DND-41 (cell line): ENCODE data around the gene SFXN4.

Experiments
- ATAC-seq: fragments of 200-7000 bp; cut with Tn5 transposase; 3 replicates; pipeline ENCODE4 v1.9.1; 2021; ENCODE audit warnings: low read depth; ENCODE audit not compliant: insufficient read depth
- DNase-seq: peaks from one replicate; pipeline ENCODE4 v3.0.0-alpha.2; 2020
- H2AFZ ChIP-seq: 2 replicates; pipeline ENCODE4 v1.6.0; 2012; ENCODE audit warnings: low read depth, low read length
- H3K27ac ChIP-seq: 2 replicates; pipeline ENCODE4 v1.5.1; 2012; ENCODE audit warnings: low read length, inconsistent platforms
- H3K27me3 ChIP-seq: fragments of 200-600 bp; sonication (generic); 2 replicates; pipeline ENCODE4 v1.6.0; 2012; ENCODE audit warnings: low read length, mild to moderate bottlenecking, inconsistent platforms; ENCODE audit not compliant: insufficient read depth, poor library complexity
- H3K36me3 ChIP-seq: 2 replicates; pipeline ENCODE4 v1.5.1; 2012; ENCODE audit warnings: low read length, inconsistent platforms; ENCODE audit not compliant: insufficient read depth
- H3K4me1 ChIP-seq: 2 replicates; pipeline ENCODE4 v1.5.1; 2012; ENCODE audit warnings: mild to moderate bottlenecking, low read length; ENCODE audit not compliant: insufficient read depth
- H3K4me2 ChIP-seq: 2 replicates; pipeline ENCODE4 v1.6.0; 2012; ENCODE audit warnings: mild to moderate bottlenecking, moderate library complexity, low read length, inconsistent platforms; ENCODE audit not compliant: insufficient read depth
- H3K4me3 ChIP-seq, 2 experiments: fragments of 200-600 bp in 1 of 2; shearing (Covaris generic) in 1 of 2; 2 replicates each; pipeline ENCODE4 v1.5.1; 2012 to 2016; ENCODE audit warnings: inconsistent platforms in 2 of 2, low read length in 2 of 2, mild to moderate bottlenecking in 2 of 2, low read depth in 1 of 2, moderate library complexity in 1 of 2
- H3K79me2 ChIP-seq: 2 replicates; pipeline ENCODE4 v1.6.0; 2012; ENCODE audit warnings: low read length, inconsistent platforms; ENCODE audit not compliant: insufficient read depth
- H3K9ac ChIP-seq: 2 replicates; pipeline ENCODE4 v1.6.0; 2012; ENCODE audit warnings: low read depth, mild to moderate bottlenecking, inconsistent platforms, low read length, moderate library complexity
- H3K9me3 ChIP-seq: 2 replicates; pipeline ENCODE4 v1.5.1; 2012; ENCODE audit warnings: low read length, moderate library complexity, mild to moderate bottlenecking, inconsistent platforms; ENCODE audit not compliant: insufficient read depth, severe bottlenecking
- H4K20me1 ChIP-seq: 2 replicates; pipeline ENCODE4 v1.6.0; 2012; ENCODE audit warnings: low read length; ENCODE audit not compliant: insufficient read depth
- CTCF ChIP-seq: IDR thresholded peaks from 2 replicates; pipeline ENCODE4 v1.5.1; 2012; ENCODE audit warnings: borderline replicate concordance, low read length, moderate library complexity, mild to moderate bottlenecking; ENCODE audit not compliant: poor library complexity, severe bottlenecking; ENCODE audit errors: extremely low read depth
- EZH2 ChIP-seq: IDR thresholded peaks from 3 replicates; pipeline ENCODE4 v1.6.1; 2012; ENCODE audit warnings: borderline replicate concordance, low read depth, mild to moderate bottlenecking, moderate library complexity, low read length, inconsistent platforms; ENCODE audit not compliant: severe bottlenecking

SFXN4 gene

GRCh38 chr10:119103241-119103902 lies 62.1 kb downstream of the SFXN4 start:
- TF ChIP-seq EZH2 (no peak), CTCF (no peak)
- H3K27me3 ChIP-seq = no peaks in the 10 kb centered on the region
- ATAC-seq = no peak; the same call in 2 of the 3 replicates
- peak overlapping the region in 1 of 2 experiments; percentile 11; a peak in 1 of 4 replicates for H3K4me3 ChIP-seq
- H3K4me1 ChIP-seq = peaks cover 34% of the 10 kb centered on the region
- H2AFZ ChIP-seq = peak overlapping the region; percentile 36
- no peak overlapping the region for H3K9ac ChIP-seq
- peaks cover 41% of the 10 kb centered on the region for H3K79me2 ChIP-seq
- 0 out of 2 replicates have a peak overlapping the region, but pooled peaks have one; percentile 1 for H3K27ac ChIP-seq
- peak overlapping the region; percentile 17; the same call in 1 of the 2 replicates for H3K4me2 ChIP-seq
- DNase-seq = no peak
- no peaks in the 10 kb centered on the region for H3K9me3 ChIP-seq
- peaks cover 33% of the 10 kb centered on the region for H3K36me3 ChIP-seq
- peaks cover 11% of the 10 kb centered on the region; the same call in 1 of the 2 replicates for H4K20me1 ChIP-seq

GRCh38 chr10:119101366-119102098 lies 64.0 kb downstream of the SFXN4 start:
- Histone ChIP-seq H4K20me1 (peaks cover 11% of the 10 kb centered on the region; the same call in 1 of the 2 replicates), H3K36me3 (peaks cover 17% of the 10 kb centered on the region), H3K79me2 (peaks cover 26% of the 10 kb centered on the region), H3K9me3 (no peaks in the 10 kb centered on the region), H3K4me2 (no peak overlapping the region), H3K27me3 (no peaks in the 10 kb centered on the region), H3K4me1 (peaks cover 22% of the 10 kb centered on the region), H2AFZ (no peak overlapping the region), H3K4me3 (no peak overlapping the region), H3K9ac (no peak overlapping the region), H3K27ac (no peak overlapping the region)
- ATAC-seq = no peak
- no peak for DNase-seq
- TF ChIP-seq EZH2 (no peak), CTCF (no peak)

- no peak for ATAC-seq
- Histone ChIP-seq H3K9me3 (no peaks in the 10 kb centered on the region), H3K4me1 (peaks cover 13% of the 10 kb centered on the region), H4K20me1 (peaks cover 7% of the 10 kb centered on the region; the same call in 1 of the 2 replicates), H3K27me3 (no peaks in the 10 kb centered on the region), H3K4me2 (no peak overlapping the region), H3K4me3 (no peak overlapping the region), H3K27ac (no peak overlapping the region), H3K36me3 (peaks cover 8% of the 10 kb centered on the region), H2AFZ (no peak overlapping the region), H3K79me2 (peaks cover 17% of the 10 kb centered on the region), H3K9ac (no peak overlapping the region)
- no peak for DNase-seq
- TF ChIP-seq CTCF (no peak), EZH2 (no peak)
Measured at GRCh38 chr10:119100434-119101238, 64.9 kb downstream of the SFXN4 start.
